GM18526 (cell line): ENCODE data around the gene GPR146.

ENCODE experiments used
- POLR2A ChIP-seq: IDR thresholded peaks from 3 replicates; pipeline ENCODE4 v1.6.1; 2011; ENCODE audit not compliant: insufficient read length; ENCODE audit errors: extremely low read depth

Gene GPR146

GRCh38 chr7:1099154-1099542 lies 54.8 kb downstream of the GPR146 start:
- no peak for TF ChIP-seq POLR2A

- no peak for TF ChIP-seq POLR2A
Observed at GRCh38 chr7:1099637-1100036, 55.3 kb downstream of the GPR146 start.

- no peak for TF ChIP-seq POLR2A
Observed at GRCh38 chr7:1100386-1100785, 56.0 kb downstream of the GPR146 start.

GRCh38 chr7:1100834-1101562 lies 56.7 kb downstream of the GPR146 start:
- no peak for TF ChIP-seq POLR2A

GRCh38 chr7:1101563-1102431 lies 57.5 kb downstream of the GPR146 start:
- no peak for TF ChIP-seq POLR2A

- TF ChIP-seq POLR2A = no peak
Observed at GRCh38 chr7:1103009-1103788, 58.9 kb downstream of the GPR146 start.

- TF ChIP-seq POLR2A = peak; percentile 46
Observed at GRCh38 chr7:1103789-1104515, 59.6 kb downstream of the GPR146 start.

GRCh38 chr7:1104516-1105179 lies 60.3 kb downstream of the GPR146 start:
- no peak for TF ChIP-seq POLR2A

GRCh38 chr7:1105189-1105588 lies 60.8 kb downstream of the GPR146 start:
- TF ChIP-seq POLR2A = no peak

GRCh38 chr7:1106063-1106792 lies 61.9 kb downstream of the GPR146 start:
- no peak for TF ChIP-seq POLR2A

- no peak for TF ChIP-seq POLR2A
Observed at GRCh38 chr7:1106793-1107421, 62.6 kb downstream of the GPR146 start.

GRCh38 chr7:1108264-1108920 lies 64.0 kb downstream of the GPR146 start:
- no peak for TF ChIP-seq POLR2A
